Activated CD4-positive, alpha-beta T cell treated with anti-CD3 and anti-CD28 coated beads, Interleukin-2, amount 10 ng/mL, durations not matched to agents 7 days and 5 days (primary cell): ENCODE measurements around the gene MEOX2. TPM values are rescaled to one million over a fixed set of nuclear protein-coding genes. Genes with fewer than 3 reads are reported as not detected.

ENCODE experiments used
- CTCF ChIA-PET: fragments of 350-600 bp; sonication (Branson Sonifier 250); formaldehyde crosslinking; loops from one replicate; lab custom pipeline; 2021; ENCODE audit warnings: antibody characterized with exemption; lab: Charles Lee
- POLR2A ChIA-PET: fragments of 350-600 bp; sonication (Branson Sonifier 250); formaldehyde crosslinking; loops from one replicate; lab custom pipeline; 2021; ENCODE audit warnings: antibody characterized with exemption; lab: Charles Lee
- DNase-seq: peaks from one replicate; pipeline ENCODE4 v3.0.0-alpha.2; 2020
- H3K27ac Mint-ChIP-seq: one replicate; pipeline ENCODE4 v1.8.0; 2021; ENCODE audit warnings: mild to moderate bottlenecking, moderate library complexity, mixed read lengths
- H3K27me3 Mint-ChIP-seq: one replicate; pipeline ENCODE4 v1.8.0; 2021; ENCODE audit warnings: mixed read lengths
- H3K36me3 Mint-ChIP-seq: one replicate; pipeline ENCODE4 v1.8.0; 2021; ENCODE audit warnings: low read depth, mixed read lengths
- H3K4me1 Mint-ChIP-seq: one replicate; pipeline ENCODE4 v1.8.0; 2021; ENCODE audit warnings: mixed read lengths
- H3K4me3 Mint-ChIP-seq: one replicate; pipeline ENCODE4 v1.8.0; 2021; ENCODE audit warnings: mild to moderate bottlenecking, moderate library complexity, mixed read lengths
- H3K9me3 Mint-ChIP-seq: one replicate; pipeline ENCODE4 v1.8.0; 2021; ENCODE audit warnings: mixed read lengths
- total RNA-seq, 2 experiments: library from RNA; stranded (reverse); gene quantifications; one replicate each; pipeline ENCODE4 v1.2.3, GENCODE V29; 2021

The MEOX2 gene
- total RNA-seq, 2 experiments from 2014 or later, result not detected

DNA sequence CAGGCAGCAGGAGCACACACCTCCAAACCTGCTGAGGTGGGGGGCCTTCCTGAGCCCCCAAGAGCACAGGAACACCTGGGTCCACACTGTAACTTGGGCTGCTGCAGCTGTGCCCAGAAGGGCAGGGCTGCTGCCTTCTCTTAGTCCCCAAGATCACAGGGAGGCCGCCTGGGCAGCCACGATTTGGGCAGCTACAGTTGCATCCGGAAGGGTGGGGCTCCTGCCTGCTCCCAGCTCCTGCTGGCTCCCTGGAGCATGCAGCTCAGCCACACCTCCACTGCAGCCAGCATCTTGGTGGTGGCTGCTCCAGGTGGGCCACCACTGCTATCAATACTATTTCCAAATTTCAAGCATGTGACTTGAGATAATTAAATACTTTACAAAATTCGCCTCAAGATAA, 86.2 kb downstream of the MEOX2 start:
- ChIA-PET CTCF (no interaction called here), POLR2A (no interaction called here)
- H3K27ac Mint-ChIP-seq, result no peak overlapping the region
- peaks cover 5% of the 10 kb centered on the region for H3K9me3 Mint-ChIP-seq
- H3K36me3 Mint-ChIP-seq, result no peaks in the 10 kb centered on the region
- no peak for DNase-seq
- H3K27me3 Mint-ChIP-seq, result no peaks in the 10 kb centered on the region
- no peaks in the 10 kb centered on the region for H3K4me1 Mint-ChIP-seq
- H3K4me3 Mint-ChIP-seq, result no peak overlapping the region

DNA sequence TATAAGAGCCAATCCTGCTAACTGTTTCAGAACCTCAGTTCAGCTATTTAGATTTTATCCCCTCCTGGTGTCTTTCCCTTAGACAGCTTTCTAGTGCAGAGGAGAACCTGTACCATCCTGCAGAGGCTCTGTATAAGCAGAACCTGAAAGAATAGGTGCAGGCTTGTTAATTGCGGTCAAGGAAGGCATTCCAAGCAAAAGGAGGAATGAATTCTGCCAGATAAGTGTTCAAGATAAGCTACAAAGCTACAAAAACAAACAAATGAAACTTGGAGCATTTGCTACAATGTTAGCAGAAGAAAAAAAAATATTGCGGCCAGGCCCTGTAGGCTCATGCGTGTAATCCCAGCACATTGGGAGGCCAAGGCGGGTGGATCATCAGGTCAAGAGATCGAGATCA, 92.0 kb downstream of the MEOX2 start:
- Mint-ChIP-seq H3K4me3 (no peak overlapping the region), H3K4me1 (no peaks in the 10 kb centered on the region), H3K27me3 (no peaks in the 10 kb centered on the region), H3K36me3 (no peaks in the 10 kb centered on the region), H3K27ac (no peak overlapping the region), H3K9me3 (peaks cover 6% of the 10 kb centered on the region)
- POLR2A ChIA-PET, result no interaction called here
- CTCF ChIA-PET, result no interaction called here
- DNase-seq, result no peak

DNA sequence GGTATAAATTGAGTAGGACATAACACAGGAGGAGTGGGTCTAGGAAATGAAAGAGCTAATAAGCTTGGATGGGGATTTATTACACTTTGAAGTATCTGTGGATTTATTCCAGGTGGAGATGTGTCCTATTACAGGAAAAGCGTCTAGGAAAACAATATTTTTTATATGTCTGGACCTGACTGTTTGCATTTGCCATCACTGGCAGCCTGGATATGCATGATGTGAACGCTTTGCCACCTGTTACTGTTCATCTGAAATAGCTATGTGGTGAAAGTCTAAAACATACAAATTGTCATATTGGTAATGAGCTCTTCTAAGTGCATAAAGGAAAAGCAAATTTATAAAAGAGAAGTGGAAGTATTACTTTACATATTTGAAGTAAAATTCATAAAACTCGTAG, 93.1 kb downstream of the MEOX2 start:
- H3K4me3 Mint-ChIP-seq, result no peak overlapping the region
- H3K27me3 Mint-ChIP-seq, result no peaks in the 10 kb centered on the region
- H3K4me1 Mint-ChIP-seq, result no peaks in the 10 kb centered on the region
- peaks cover 6% of the 10 kb centered on the region for H3K9me3 Mint-ChIP-seq
- ChIA-PET POLR2A (no interaction called here), CTCF (no interaction called here)
- H3K36me3 Mint-ChIP-seq, result no peaks in the 10 kb centered on the region
- H3K27ac Mint-ChIP-seq, result no peak overlapping the region
- DNase-seq, result no peak

DNA sequence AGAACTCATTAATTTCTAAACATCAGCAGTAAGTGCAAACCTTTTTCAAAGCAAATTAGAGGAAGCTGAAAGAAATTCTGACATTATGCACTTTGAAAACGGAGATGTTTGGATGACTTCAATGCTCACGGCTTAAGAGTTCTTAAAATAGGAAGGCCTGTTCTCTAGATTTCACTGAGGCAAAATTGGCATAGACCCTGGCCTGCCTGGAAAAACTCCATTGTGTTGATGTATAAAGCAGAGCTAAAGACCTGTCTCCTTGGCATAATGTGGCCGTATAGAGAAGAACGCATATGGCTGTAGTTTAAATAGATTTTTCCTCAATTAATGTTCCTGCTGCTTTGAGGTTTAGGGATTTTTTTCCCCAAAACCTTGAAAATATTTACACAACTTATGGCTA, 100.2 kb downstream of the MEOX2 start:
- no peak overlapping the region for H3K4me3 Mint-ChIP-seq
- no peak for DNase-seq
- H3K9me3 Mint-ChIP-seq, result peaks cover 13% of the 10 kb centered on the region
- ChIA-PET POLR2A (no interaction called here), CTCF (no interaction called here)
- H3K27ac Mint-ChIP-seq, result no peak overlapping the region
- no peaks in the 10 kb centered on the region for H3K27me3 Mint-ChIP-seq
- no peaks in the 10 kb centered on the region for H3K36me3 Mint-ChIP-seq
- H3K4me1 Mint-ChIP-seq, result no peaks in the 10 kb centered on the region

DNA sequence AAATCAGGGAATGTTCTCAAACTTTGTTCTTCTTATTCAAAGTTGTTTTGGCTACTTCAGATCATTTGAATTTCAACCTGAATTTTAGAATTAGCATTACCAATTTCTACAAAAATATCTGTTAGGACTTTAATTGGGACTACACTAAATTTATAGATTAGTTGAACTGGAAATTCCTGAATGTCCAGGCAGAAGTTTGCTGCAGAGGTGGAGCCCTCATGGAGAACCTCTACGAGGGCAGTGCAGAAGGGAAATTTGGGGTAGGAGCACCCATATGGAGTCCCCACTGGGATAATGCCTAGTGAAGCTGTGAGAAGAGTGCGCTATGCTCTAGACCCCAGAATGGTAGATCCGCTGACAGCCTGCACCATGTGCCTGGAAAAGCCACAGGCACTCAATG, 101.9 kb downstream of the MEOX2 start:
- Mint-ChIP-seq H3K27ac (no peak overlapping the region), H3K4me1 (no peaks in the 10 kb centered on the region), H3K4me3 (no peak overlapping the region), H3K9me3 (peaks cover 10% of the 10 kb centered on the region), H3K36me3 (no peaks in the 10 kb centered on the region), H3K27me3 (no peaks in the 10 kb centered on the region)
- POLR2A ChIA-PET, result no interaction called here
- no peak for DNase-seq
- CTCF ChIA-PET, result no interaction called here

DNA sequence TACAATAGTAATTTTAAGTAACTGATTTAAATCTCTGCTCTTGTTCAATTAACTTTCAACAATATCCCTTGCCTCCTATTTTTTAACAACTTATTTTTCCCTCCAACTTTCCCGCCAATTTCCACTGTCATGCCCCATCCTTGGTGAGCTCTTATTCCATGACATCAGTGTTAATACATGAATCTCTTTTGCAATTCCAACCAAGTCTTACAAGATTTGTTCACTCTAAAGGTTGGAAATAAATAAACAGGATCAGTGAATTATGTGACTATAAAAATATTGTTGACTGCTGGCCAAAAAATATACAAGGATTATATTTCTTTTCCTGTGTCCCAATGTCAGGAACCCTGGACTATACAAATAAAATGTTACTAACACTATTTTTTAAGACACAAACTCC, 103.7 kb downstream of the MEOX2 start:
- DNase-seq, result no peak
- no peaks in the 10 kb centered on the region for H3K27me3 Mint-ChIP-seq
- no peak overlapping the region for H3K27ac Mint-ChIP-seq
- no peaks in the 10 kb centered on the region for H3K36me3 Mint-ChIP-seq
- CTCF ChIA-PET, result no interaction called here
- POLR2A ChIA-PET, result no interaction called here
- no peak overlapping the region for H3K4me3 Mint-ChIP-seq
- H3K9me3 Mint-ChIP-seq, result peaks cover 6% of the 10 kb centered on the region
- no peaks in the 10 kb centered on the region for H3K4me1 Mint-ChIP-seq

DNA sequence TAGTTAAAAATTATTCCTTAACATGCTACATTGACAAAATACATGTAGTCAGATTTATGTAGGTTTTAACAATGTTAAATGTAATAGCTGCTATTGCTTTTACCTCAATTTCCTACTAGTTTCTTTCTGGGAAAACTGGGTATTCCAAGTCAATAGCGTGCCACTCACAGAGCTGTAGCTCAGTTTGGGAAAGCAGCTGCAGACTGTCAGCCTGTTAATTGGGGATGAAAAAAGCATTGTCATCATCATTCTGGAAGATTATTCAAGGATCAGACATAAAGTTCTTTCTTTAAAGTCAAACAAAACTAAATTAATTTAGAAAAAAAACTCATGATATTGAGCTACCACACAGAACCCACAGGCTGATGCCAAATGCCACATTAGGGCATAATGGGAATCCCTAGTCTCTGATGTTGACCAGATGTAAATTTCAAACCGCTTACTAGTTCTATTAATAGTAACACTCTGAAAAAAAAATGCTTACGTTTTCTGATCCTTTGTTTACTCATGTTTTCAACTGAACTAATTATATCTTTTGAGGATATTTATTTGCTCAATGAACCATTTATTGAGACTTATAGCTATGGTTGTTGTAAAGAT, 105.0 kb downstream of the MEOX2 start:
- Mint-ChIP-seq H3K36me3 (no peaks in the 10 kb centered on the region), H3K27me3 (no peaks in the 10 kb centered on the region), H3K9me3 (peaks cover 6% of the 10 kb centered on the region), H3K4me1 (no peaks in the 10 kb centered on the region), H3K4me3 (no peak overlapping the region), H3K27ac (no peak overlapping the region)
- no peak for DNase-seq
- CTCF ChIA-PET, result no interaction called here
- POLR2A ChIA-PET, result no interaction called here

DNA sequence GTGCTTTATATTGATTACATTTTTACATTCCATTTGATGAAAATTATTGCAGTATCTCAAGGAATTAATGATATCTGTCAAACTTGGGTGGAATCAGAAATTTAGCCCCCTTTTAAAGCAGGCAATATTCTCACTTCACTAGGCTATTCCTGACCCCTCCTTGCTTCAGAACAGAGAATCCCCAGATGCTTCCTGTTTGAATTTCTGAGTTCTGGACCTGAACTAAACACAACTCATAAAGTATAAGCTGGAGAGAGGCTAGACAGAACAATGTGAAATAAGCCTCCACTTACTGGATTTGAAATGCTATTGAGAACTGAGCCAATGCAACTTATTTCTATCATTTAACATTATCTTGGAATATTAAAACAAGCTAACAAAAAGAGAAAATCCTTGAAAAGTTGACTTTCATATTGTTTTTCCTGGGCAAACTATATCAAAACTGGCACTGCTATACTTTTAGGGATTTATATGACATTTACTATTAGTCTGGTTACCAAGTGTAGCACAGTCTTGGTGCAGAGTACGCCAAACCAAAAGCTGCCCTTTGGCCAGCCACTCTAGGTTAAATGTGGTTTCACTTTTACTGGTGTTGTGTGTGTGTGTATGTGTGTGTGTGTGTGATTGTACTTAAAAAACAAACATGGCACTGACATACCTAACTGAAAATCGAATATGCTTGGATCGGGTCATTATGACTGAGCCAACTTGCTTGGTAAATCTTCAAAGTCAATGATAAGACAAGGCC, 105.7 kb downstream of the MEOX2 start:
- H3K4me1 Mint-ChIP-seq, result no peaks in the 10 kb centered on the region
- peaks cover 6% of the 10 kb centered on the region for H3K9me3 Mint-ChIP-seq
- no peaks in the 10 kb centered on the region for H3K27me3 Mint-ChIP-seq

DNA sequence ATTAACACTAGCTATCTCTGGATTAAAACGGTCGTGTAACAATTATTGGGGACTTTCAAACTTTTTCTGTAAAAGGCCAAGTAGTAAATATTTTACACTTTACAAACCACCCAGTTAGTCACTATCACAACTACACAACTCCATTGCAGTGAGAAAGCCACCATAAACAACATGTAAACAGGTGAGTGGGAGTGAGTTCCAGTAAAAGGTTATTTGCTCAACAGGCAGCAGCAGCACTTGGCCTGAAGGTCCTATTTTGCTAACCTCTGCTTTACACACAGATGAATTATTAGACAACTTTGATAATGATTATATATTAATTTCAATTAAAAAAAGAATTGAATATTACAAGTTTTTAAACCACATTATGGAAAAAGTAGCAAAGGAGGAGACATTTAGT, 108.9 kb downstream of the MEOX2 start:
- Mint-ChIP-seq H3K9me3 (no peaks in the 10 kb centered on the region), H3K27ac (no peak overlapping the region), H3K4me1 (no peaks in the 10 kb centered on the region), H3K36me3 (no peaks in the 10 kb centered on the region), H3K4me3 (no peak overlapping the region), H3K27me3 (no peaks in the 10 kb centered on the region)
- CTCF ChIA-PET, result interaction anchor here (0.7 kb wide), 1 partner anchor 82 kb away, joined by 3 read pairs; no protein-coding TSS in a partner anchor
- no peak for DNase-seq
- POLR2A ChIA-PET, result no interaction called here

More for the DNA sequence above, 105.7 kb downstream of the MEOX2 start:
- POLR2A ChIA-PET, result no interaction called here
- H3K36me3 Mint-ChIP-seq, result no peaks in the 10 kb centered on the region
- CTCF ChIA-PET, result no interaction called here
- H3K4me3 Mint-ChIP-seq, result no peak overlapping the region
- no peak for DNase-seq
- no peak overlapping the region for H3K27ac Mint-ChIP-seq

DNA sequence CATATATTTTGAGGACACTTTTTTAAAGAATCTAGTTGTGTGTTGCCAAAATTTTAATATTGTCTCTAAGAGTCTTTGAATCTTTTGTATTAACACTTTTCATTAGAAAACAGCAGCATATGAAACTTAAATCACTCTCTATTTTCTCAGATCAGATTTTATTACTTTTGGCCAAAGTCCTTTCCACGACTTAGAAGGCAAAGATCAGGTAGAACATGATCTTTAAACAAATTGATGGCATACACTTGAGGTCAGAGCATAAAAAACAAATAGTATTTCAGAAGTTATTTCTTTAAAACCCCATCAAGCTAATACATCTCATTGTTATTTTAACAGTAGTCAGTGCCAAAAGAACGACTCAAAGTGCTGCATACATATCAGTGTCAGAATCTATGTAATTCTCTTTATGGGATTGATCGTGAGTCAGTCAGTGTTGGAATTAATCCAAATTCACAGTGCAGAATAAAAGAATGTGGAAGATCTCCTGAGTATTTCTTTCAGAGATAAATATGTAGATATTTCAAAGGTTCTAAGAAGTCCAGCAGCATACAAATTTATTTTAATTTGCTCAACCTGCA, 115.1 kb downstream of the MEOX2 start:
- Mint-ChIP-seq H3K36me3 (no peaks in the 10 kb centered on the region), H3K27ac (no peak overlapping the region), H3K4me1 (no peaks in the 10 kb centered on the region), H3K9me3 (peaks cover 6% of the 10 kb centered on the region), H3K4me3 (no peak overlapping the region), H3K27me3 (no peaks in the 10 kb centered on the region)
- DNase-seq, result no peak
- ChIA-PET POLR2A (no interaction called here), CTCF (no interaction called here)

DNA sequence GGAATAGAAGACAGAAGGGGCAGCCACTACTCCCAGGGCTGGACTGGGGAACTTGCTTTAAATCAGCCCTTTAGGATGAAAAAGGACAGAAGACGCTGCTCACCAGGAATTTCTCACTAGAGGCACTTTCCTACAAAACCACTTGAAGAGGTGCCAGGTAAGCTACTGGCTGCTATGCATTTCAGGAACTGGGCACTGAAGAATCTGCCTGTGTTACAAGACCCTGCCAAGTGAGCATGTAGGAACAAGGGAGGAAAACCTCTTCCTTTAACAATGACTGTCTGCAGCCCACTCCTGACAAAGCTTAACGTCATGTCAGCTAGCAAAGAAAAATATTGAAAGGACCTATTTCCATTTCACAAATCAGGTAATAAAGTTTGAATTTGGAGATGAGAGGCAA, 118.8 kb downstream of the MEOX2 start:
- POLR2A ChIA-PET, result no interaction called here
- no peaks in the 10 kb centered on the region for H3K27me3 Mint-ChIP-seq
- peaks cover 10% of the 10 kb centered on the region for H3K9me3 Mint-ChIP-seq
- no peak for DNase-seq
- no peaks in the 10 kb centered on the region for H3K36me3 Mint-ChIP-seq
- no peak overlapping the region for H3K27ac Mint-ChIP-seq
- H3K4me3 Mint-ChIP-seq, result no peak overlapping the region
- CTCF ChIA-PET, result no interaction called here
- no peaks in the 10 kb centered on the region for H3K4me1 Mint-ChIP-seq

DNA sequence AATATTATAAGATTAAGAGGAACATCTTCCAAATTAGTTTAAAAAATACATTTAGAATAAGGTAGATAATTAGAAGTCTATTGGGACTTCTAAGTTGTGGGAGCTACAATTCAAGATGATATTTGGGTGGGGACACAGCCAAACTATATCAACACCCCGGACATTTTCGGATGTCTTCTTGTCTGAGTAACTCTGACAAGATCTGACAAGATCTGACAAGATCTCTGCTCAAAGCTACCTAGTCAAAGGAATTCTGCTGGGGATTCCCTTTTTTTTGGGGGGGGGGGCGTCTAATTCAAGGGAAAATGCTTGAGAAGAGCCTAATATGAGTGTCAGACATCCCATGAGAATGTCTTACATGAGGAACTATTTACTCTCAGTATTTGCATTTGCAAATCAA, 119.4 kb downstream of the MEOX2 start:
- no peaks in the 10 kb centered on the region for H3K36me3 Mint-ChIP-seq
- DNase-seq, result no peak
- H3K4me1 Mint-ChIP-seq, result no peaks in the 10 kb centered on the region
- H3K9me3 Mint-ChIP-seq, result peaks cover 10% of the 10 kb centered on the region
- POLR2A ChIA-PET, result no interaction called here
- no peaks in the 10 kb centered on the region for H3K27me3 Mint-ChIP-seq
- H3K27ac Mint-ChIP-seq, result no peak overlapping the region
- CTCF ChIA-PET, result no interaction called here
- H3K4me3 Mint-ChIP-seq, result no peak overlapping the region

DNA sequence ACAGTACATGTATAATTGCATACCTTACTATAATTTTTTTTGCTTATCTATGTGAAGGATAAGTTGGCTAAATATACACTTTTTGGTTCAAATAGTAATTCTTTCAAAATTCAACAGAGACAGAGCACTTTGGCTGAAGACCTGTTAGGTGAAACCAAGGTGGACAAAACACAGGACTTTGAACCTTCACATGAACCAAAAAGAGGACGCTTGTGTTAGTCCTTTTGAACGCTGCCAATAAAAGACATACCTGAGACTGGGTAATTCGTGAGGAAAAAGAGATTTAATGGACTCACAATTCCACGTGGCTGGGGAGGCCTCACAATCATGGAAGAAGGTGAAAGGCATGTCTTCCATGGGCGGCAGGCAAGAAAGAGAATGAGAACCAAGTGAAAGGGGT, 120.0 kb downstream of the MEOX2 start:
- ChIA-PET POLR2A (no interaction called here), CTCF (no interaction called here)
- no peak for DNase-seq
- H3K27ac Mint-ChIP-seq, result no peak overlapping the region
- peaks cover 14% of the 10 kb centered on the region for H3K9me3 Mint-ChIP-seq
- no peaks in the 10 kb centered on the region for H3K36me3 Mint-ChIP-seq
- no peak overlapping the region for H3K4me3 Mint-ChIP-seq
- H3K27me3 Mint-ChIP-seq, result no peaks in the 10 kb centered on the region
- H3K4me1 Mint-ChIP-seq, result no peaks in the 10 kb centered on the region
